ENCODE data around the gene CORO2A. TPM values are rescaled to one million over a fixed set of nuclear protein-coding genes. Genes with fewer than 3 reads are reported as not detected.

The CORO2A gene
- total and polyA plus RNA-seq, 2 of the 8 experiments (the other 6 are each of a cell fraction or from before 2014, with no cell fraction given), result 13.7 to 27.9 TPM

DNA sequence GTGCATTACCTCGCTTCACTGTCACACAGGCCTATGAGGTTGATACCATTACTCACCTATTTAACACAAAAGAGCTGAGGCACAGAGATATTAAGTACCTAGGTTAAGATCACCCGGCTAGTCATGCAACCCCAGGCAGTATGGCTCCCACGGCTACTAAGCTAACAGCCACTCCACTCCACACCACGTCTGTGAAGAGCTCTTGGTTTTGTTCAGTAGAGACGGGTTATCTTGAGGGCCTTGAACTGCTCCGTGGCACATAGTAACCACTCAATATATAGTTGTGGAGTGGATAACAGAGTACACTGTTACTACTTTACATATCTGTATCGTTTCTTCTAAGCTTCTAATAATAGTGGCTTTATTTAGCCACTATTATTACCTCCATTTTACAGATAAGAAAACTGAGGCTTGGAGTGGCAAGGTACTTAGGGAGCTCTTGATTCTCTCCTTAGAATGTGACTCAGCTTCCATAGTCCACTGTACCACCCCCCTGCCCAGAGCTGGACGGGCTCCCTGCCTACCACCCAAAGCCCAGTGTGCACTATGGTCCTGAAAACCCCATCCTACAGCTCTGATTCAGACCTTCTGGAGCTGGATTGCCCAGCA is 1.0 kb upstream of the CORO2A start (continued):
- TF ChIP-seq CREB1 (IDR thresholded peaks at IDR 0.05), result no peak
- no peak for TF ChIP-seq ZNF274 (IDR thresholded peaks at IDR 0.05; ENCODE audit: borderline replicate concordance, extremely low read depth, low read length)
- TF ChIP-seq HDAC2 (IDR thresholded peaks at IDR 0.05; ENCODE audit: borderline replicate concordance in 1 of 2, low read depth in 2 of 2, low read length in 2 of 2), result no peak
